ENCODE measurements around the gene ARMC5.

- TF ChIP-seq POLR2A (IDR thresholded peaks at IDR 0.05) (no peak), EP300 (IDR thresholded peaks at IDR 0.05) (no peak), CTCF (IDR thresholded peaks at IDR 0.05) (no peak)
Measured at GRCh38 chr16:31410082-31410481, 49.2 kb upstream of the ARMC5 start.
